HepG2 (cell line): Measurements from ENCODE around the gene TELO2. TPM values are rescaled to one million over a fixed set of nuclear protein-coding genes. Genes with fewer than 3 reads are reported as not detected.

Experiments
- ATAC-seq: fragments of 200-7000 bp; cut with Tn5 transposase; 3 replicates; pipeline ENCODE4 v1.9.1; 2020; ENCODE audit warnings: mild to moderate bottlenecking, moderate library complexity
- BruUV-seq: library from RNA; stranded (reverse); fragments of 400-500 nt; replicated peaks from 2 replicates; lab custom pipeline; 2021; lab: Mats Ljungman, UMichigan
- CTCF ChIA-PET: fragments of 300-600 bp; formaldehyde crosslinking; extraction: SDS; loops from one replicate; lab custom pipeline; 2021; ENCODE audit warnings: low total read pairs, inconsistent platforms, low intra/inter-chr PET ratio; lab: Yijun Ruan, JAX
- POLR2A ChIA-PET: fragments of 350-600 bp; sonication (Branson Sonifier 250); formaldehyde crosslinking; loops from one replicate; lab custom pipeline; 2020; ENCODE audit warnings: antibody characterized with exemption, inconsistent platforms; lab: Yijun Ruan, JAX
- DNase-seq: peaks from one replicate; pipeline ENCODE4 v3.0.0-alpha.2; 2015; ENCODE audit warnings: low spot score
- FAIRE-seq: peaks from 3 replicates; lab custom pipeline; 2011; peaks lifted over from hg19 to GRCh38; lab: Jason Lieb, UNC
- H2AFZ ChIP-seq: one replicate; pipeline ENCODE4 v1.6.1; 2011; ENCODE audit warnings: low read length, inconsistent platforms
- H3K27ac ChIP-seq: fragments of 300-600 bp; 3 replicates; pipeline ENCODE4 v1.8.0; 2011; ENCODE audit warnings: mixed run types, mild to moderate bottlenecking, mixed read lengths, low read length, inconsistent platforms; ENCODE audit not compliant: insufficient read depth; ENCODE audit errors: extremely low read length
- H3K27me3 ChIP-seq, 2 experiments: fragments of 200-600 bp in 1 of 2; 2 replicates in 1 of 2; 3 replicates in 1 of 2; pipeline versions ENCODE4 v1.6.0 to v1.8.0; 2011; ENCODE audit warnings: low read length in 2 of 2, mild to moderate bottlenecking in 2 of 2, moderate library complexity in 2 of 2, inconsistent platforms in 1 of 2; ENCODE audit not compliant: insufficient read depth in 2 of 2, control insufficient read depth in 1 of 2
- H3K36me3 ChIP-seq, 2 experiments: fragments of 200-600 bp in 1 of 2; replicated peaks in 1 of 2; 2 replicates in 1 of 2; 3 replicates in 1 of 2; pipeline versions ENCODE4 v1.5.1 to v1.8.0; 2011; ENCODE audit warnings: low read length in 2 of 2, inconsistent platforms in 1 of 2; ENCODE audit not compliant: insufficient read depth in 2 of 2, control insufficient read depth in 1 of 2
- H3K4me1 ChIP-seq: 2 replicates; pipeline ENCODE4 v1.5.1; 2012; ENCODE audit warnings: low read length, inconsistent platforms; ENCODE audit not compliant: insufficient read depth
- H3K4me2 ChIP-seq: 2 replicates; pipeline ENCODE4 v1.6.0; 2011; ENCODE audit warnings: low read depth, low read length, inconsistent platforms
- H3K4me3 ChIP-seq, 3 experiments: fragments of 200-600 bp in 1 of 3; sonication (generic), shearing (Covaris generic) in 1 of 3; replicated peaks in 1 of 3; 2 replicates each; pipeline ENCODE4 v1.5.1; 2011 to 2016; ENCODE audit warnings: low read length in 3 of 3, inconsistent platforms in 2 of 3, low read depth in 2 of 3, mild to moderate bottlenecking in 2 of 3, control low read depth in 1 of 3, mixed read lengths in 1 of 3; ENCODE audit not compliant: insufficient read depth in 1 of 3
- H3K79me2 ChIP-seq: one replicate; pipeline ENCODE4 v1.6.1; 2011; ENCODE audit warnings: low read length, inconsistent platforms; ENCODE audit not compliant: insufficient read depth
- H3K9ac ChIP-seq: 2 replicates; pipeline ENCODE4 v1.6.0; 2011; ENCODE audit warnings: mild to moderate bottlenecking, low read depth, low read length, inconsistent platforms; ENCODE audit not compliant: insufficient read depth
- H3K9me3 ChIP-seq: 2 replicates; pipeline ENCODE4 v1.5.1; 2012; ENCODE audit warnings: mild to moderate bottlenecking, low read length
- H4K20me1 ChIP-seq: 2 replicates; pipeline ENCODE4 v1.6.0; 2011; ENCODE audit warnings: inconsistent platforms, mild to moderate bottlenecking, low read length, moderate library complexity; ENCODE audit not compliant: insufficient read depth
- FOSL2 ChIP-seq: sonication (generic); formaldehyde crosslinking; IDR thresholded peaks from 2 replicates; pipeline ENCODE4 v1.4.0; 2020; ENCODE audit warnings: missing genetic modification reagents
- HDAC1 ChIP-seq: sonication (generic); formaldehyde crosslinking; IDR thresholded peaks from 2 replicates; pipeline ENCODE4 v1.5.1; 2020; ENCODE audit warnings: mild to moderate bottlenecking, missing genetic modification reagents
- HMGA1 ChIP-seq: sonication (generic); formaldehyde crosslinking; conservative IDR thresholded peaks from 2 replicates; pipeline ENCODE4 v1.4.0; 2020; ENCODE audit warnings: missing genetic modification reagents
- HOXA3 ChIP-seq: sonication (generic); formaldehyde crosslinking; IDR thresholded peaks from 2 replicates; pipeline ENCODE4 v1.5.0; 2020; ENCODE audit warnings: missing genetic modification reagents
- HOXA5 ChIP-seq: sonication (generic); formaldehyde crosslinking; IDR thresholded peaks from 2 replicates; pipeline ENCODE4 v1.4.0; 2020; ENCODE audit warnings: missing genetic modification reagents
- LCORL ChIP-seq, 2 experiments: fragments of 450-650 bp in 1 of 2; sonication (generic) in 1 of 2; formaldehyde crosslinking in 1 of 2; IDR thresholded peaks; 2 replicates each; pipeline versions ENCODE4 v1.5.0 to v1.6.1; 2017 to 2020; ENCODE audit warnings: antibody characterized with exemption in 1 of 2, missing genetic modification reagents in 1 of 2
- NFE2L2 ChIP-seq: fragments of 150-350 bp; IDR thresholded peaks from 2 replicates; pipeline ENCODE4 v1.6.1; 2014; ENCODE audit warnings: low read length
- TCF7 ChIP-seq: sonication (generic); IDR thresholded peaks from 2 replicates; pipeline ENCODE4 v1.6.1; 2016; ENCODE audit warnings: antibody characterized with exemption, low read depth
- ZNF326 ChIP-seq: sonication (generic); formaldehyde crosslinking; IDR thresholded peaks from 2 replicates; pipeline ENCODE4 v1.4.0; 2020; ENCODE audit warnings: missing genetic modification reagents, borderline replicate concordance
- ZNF556 ChIP-seq: sonication (generic); formaldehyde crosslinking; IDR thresholded peaks from 2 replicates; pipeline ENCODE4 v1.4.0; 2020; ENCODE audit warnings: mild to moderate bottlenecking, missing genetic modification reagents, borderline replicate concordance
- ZNF777 ChIP-seq: sonication (generic); formaldehyde crosslinking; IDR thresholded peaks from 2 replicates; pipeline ENCODE4 v1.4.0; 2020; ENCODE audit warnings: missing genetic modification reagents
- WGBS: methylation state at CpG from one replicate; pipeline ENCODE4 v1.1.6; 2017; ENCODE audit warnings: low lambda C conversion rate; 5-methylcytosine and 5-hydroxymethylcytosine counted together
- in situ Hi-C: cut with HindIII; loops from 2 replicates; pipeline ENCODE4 v1.10.0; 2017; ENCODE audit warnings: low pct_unique_long_range_greater_than_20kb; ENCODE audit not compliant: extremely low pct_ligation_motif_present
- intact Hi-C: fragments of 100-400 bp; cut with micrococcal nuclease; formaldehyde crosslinking; loops from one replicate; pipeline ENCODE4 v1.10.0; 2022; ENCODE audit not compliant: unreplicated experiment
- polyA plus RNA-seq, 8 experiments: library from polyadenylated mRNA; depleted of rRNA in 3 of 8; stranded (reverse) in 7 of 8; unstranded in 1 of 8; fragments of >200 nt; fragmentation: Illumina TruSeq in 4 of 8; extraction: Trizol in 4 of 8; gene quantifications; 2 replicates each; pipeline versions ENCODE4 v1.2.1 to v1.2.3, GENCODE V29; 2011 to 2016; ENCODE audit warnings: low read depth in 4 of 8, missing spikeins in 1 of 8, mixed read lengths in 1 of 8; ENCODE audit not compliant: insufficient read depth in 1 of 8
- total RNA-seq, 5 experiments: library from RNA; depleted of rRNA; stranded (reverse); fragments of >200 nt; fragmentation: Illumina TruSeq; extraction: Trizol; gene quantifications; 2 replicates each; pipeline ENCODE4 v1.2.3, GENCODE V29; 2016; ENCODE audit warnings: low read depth in 1 of 5
- TF ChIP-seq, protein P1 (sequence below): sonication (generic); formaldehyde crosslinking; IDR thresholded peaks from 2 replicates; pipeline ENCODE4 v1.4.0; 2020; ENCODE audit warnings: missing genetic modification reagents
- TF ChIP-seq, protein P2 (sequence below): sonication (generic); formaldehyde crosslinking; IDR thresholded peaks from 2 replicates; pipeline ENCODE4 v1.4.0; 2020; ENCODE audit warnings: mild to moderate bottlenecking, missing genetic modification reagents
- TF ChIP-seq, protein P3 (sequence below): sonication (generic); formaldehyde crosslinking; IDR thresholded peaks from 2 replicates; pipeline ENCODE4 v1.4.0; 2020; ENCODE audit warnings: missing genetic modification reagents

Gene TELO2
- total and polyA plus RNA-seq, 2 of the 13 experiments (the other 11 are each of a cell fraction or from before 2014, with no cell fraction given), result 10.1 to 17.9 TPM

DNA sequence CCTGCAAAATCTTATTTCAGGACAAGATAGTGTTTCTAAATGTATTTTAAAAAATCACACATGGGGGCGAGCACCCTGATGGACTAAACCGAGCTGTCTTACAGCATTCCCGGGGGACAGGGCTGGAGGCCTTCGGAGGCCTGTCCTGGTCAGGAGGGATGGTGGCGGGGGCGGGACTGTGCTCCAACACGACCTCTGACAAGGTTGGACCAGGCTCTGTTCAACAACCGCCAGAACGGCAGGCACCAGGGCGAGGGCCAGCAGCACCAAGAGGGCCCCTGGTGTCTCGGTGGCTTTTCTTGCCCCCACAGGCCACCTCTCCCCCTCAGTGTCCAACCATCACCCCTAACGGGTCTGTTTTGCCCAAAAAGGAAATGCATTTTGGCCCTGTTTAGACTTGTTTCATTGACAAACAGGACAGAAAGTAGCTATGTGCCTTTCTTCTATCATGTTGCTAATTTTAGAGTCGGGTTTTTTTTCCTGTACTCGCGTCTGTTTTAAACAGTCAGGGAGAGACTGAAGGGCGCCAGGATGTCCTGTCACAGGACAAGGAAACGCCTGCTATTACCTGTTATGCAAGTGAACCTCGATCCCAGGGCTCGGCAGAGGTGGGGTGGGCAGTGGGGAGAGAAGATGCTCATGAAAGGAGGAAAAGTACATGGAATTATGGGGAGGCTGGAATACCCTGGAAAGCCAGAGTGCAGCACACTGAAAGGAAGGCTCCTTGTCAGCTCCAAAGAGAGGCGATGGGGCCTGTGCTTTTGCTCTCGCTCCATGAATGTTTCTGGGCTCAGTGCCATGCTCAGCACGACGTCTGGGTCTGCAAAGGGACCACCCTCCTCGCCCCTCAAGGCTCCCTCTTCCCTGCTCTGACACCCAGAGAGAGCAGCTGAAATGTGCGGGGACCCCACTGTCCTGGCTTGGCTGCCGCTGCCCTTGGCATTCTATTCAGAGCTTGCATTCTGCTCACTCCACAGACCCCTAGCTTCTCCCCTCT, 52.2 kb downstream of the TELO2 start:
- ATAC-seq, result peak; percentile 83
- 0 out of 2 replicates have a peak, but pooled peaks have one; percentile 38 for TF ChIP-seq HDAC1 (CRISPR knock-in tag)
- TF ChIP-seq ZNF326 (CRISPR knock-in tag), result no peak
- TF ChIP-seq, protein P1, sequence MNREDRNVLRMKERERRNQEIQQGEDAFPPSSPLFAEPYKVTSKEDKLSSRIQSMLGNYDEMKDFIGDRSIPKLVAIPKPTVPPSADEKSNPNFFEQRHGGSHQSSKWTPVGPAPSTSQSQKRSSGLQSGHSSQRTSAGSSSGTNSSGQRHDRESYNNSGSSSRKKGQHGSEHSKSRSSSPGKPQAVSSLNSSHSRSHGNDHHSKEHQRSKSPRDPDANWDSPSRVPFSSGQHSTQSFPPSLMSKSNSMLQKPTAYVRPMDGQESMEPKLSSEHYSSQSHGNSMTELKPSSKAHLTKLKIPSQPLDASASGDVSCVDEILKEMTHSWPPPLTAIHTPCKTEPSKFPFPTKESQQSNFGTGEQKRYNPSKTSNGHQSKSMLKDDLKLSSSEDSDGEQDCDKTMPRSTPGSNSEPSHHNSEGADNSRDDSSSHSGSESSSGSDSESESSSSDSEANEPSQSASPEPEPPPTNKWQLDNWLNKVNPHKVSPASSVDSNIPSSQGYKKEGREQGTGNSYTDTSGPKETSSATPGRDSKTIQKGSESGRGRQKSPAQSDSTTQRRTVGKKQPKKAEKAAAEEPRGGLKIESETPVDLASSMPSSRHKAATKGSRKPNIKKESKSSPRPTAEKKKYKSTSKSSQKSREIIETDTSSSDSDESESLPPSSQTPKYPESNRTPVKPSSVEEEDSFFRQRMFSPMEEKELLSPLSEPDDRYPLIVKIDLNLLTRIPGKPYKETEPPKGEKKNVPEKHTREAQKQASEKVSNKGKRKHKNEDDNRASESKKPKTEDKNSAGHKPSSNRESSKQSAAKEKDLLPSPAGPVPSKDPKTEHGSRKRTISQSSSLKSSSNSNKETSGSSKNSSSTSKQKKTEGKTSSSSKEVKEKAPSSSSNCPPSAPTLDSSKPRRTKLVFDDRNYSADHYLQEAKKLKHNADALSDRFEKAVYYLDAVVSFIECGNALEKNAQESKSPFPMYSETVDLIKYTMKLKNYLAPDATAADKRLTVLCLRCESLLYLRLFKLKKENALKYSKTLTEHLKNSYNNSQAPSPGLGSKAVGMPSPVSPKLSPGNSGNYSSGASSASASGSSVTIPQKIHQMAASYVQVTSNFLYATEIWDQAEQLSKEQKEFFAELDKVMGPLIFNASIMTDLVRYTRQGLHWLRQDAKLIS, result no peak
- TF ChIP-seq LCORL (IDR thresholded peaks at IDR 0.05), result no peak
- TF ChIP-seq LCORL (CRISPR knock-in tag; IDR thresholded peaks at IDR 0.05), result 0 out of 2 replicates have a peak, but pooled peaks have one; percentile 46
- TF ChIP-seq, protein P2, sequence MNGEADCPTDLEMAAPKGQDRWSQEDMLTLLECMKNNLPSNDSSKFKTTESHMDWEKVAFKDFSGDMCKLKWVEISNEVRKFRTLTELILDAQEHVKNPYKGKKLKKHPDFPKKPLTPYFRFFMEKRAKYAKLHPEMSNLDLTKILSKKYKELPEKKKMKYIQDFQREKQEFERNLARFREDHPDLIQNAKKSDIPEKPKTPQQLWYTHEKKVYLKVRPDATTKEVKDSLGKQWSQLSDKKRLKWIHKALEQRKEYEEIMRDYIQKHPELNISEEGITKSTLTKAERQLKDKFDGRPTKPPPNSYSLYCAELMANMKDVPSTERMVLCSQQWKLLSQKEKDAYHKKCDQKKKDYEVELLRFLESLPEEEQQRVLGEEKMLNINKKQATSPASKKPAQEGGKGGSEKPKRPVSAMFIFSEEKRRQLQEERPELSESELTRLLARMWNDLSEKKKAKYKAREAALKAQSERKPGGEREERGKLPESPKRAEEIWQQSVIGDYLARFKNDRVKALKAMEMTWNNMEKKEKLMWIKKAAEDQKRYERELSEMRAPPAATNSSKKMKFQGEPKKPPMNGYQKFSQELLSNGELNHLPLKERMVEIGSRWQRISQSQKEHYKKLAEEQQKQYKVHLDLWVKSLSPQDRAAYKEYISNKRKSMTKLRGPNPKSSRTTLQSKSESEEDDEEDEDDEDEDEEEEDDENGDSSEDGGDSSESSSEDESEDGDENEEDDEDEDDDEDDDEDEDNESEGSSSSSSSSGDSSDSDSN (CRISPR knock-in tag), result peak; percentile 39; the same call in 1 of the 2 replicates
- TF ChIP-seq HMGA1 (CRISPR knock-in tag), result no peak
- no peak for TF ChIP-seq ZNF777
- no peak for TF ChIP-seq HOXA5 (CRISPR knock-in tag)
- 0 out of 2 replicates have a peak, but pooled peaks have one; percentile 7 for TF ChIP-seq TCF7
- no peak for TF ChIP-seq FOSL2 (CRISPR knock-in tag)
- peak; percentile 33; the same call in 1 of the 2 replicates for TF ChIP-seq HOXA3
- TF ChIP-seq NFE2L2, result no peak
- TF ChIP-seq ZNF556 (CRISPR knock-in tag), result peak; percentile 50; the same call in 1 of the 2 replicates
- TF ChIP-seq, protein P3, sequence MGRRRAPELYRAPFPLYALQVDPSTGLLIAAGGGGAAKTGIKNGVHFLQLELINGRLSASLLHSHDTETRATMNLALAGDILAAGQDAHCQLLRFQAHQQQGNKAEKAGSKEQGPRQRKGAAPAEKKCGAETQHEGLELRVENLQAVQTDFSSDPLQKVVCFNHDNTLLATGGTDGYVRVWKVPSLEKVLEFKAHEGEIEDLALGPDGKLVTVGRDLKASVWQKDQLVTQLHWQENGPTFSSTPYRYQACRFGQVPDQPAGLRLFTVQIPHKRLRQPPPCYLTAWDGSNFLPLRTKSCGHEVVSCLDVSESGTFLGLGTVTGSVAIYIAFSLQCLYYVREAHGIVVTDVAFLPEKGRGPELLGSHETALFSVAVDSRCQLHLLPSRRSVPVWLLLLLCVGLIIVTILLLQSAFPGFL (CRISPR knock-in tag), result no peak

More for the DNA sequence above, 52.2 kb downstream of the TELO2 start:
- Histone ChIP-seq H3K9me3 (no peaks in the 10 kb centered on the region), H3K27me3 (no peaks in the 10 kb centered on the region), H3K36me3 (no peaks in the 10 kb centered on the region; a peak in 2 of 5 replicates), H3K9ac (peak overlapping the region; percentile 63), H3K4me1 (peaks cover 38% of the 10 kb centered on the region), H4K20me1 (no peaks in the 10 kb centered on the region), H3K79me2 (no peaks in the 10 kb centered on the region), H3K27ac (peak overlapping the region; percentile 88), H3K4me2 (peak overlapping the region; percentile 68), H3K4me3 (peak overlapping the region; percentile 3 to 57 (median 4); a peak in 3 of 6 replicates), H2AFZ (no peak overlapping the region)
- 25% methylated on average over 18 of the region's 26 CpGs for WGBS
- intact Hi-C loops, result no loop called here
- CTCF ChIA-PET, result no interaction called here
- DNase-seq, result peak; percentile 90
- POLR2A ChIA-PET, result no interaction called here
- FAIRE-seq, result peak; percentile 71
- TSS peak; percentile 42 for BruUV-seq
- in situ Hi-C loops, result no loop called here
